ENCODE data around the gene SMURF1. TPM values are rescaled to one million over a fixed set of nuclear protein-coding genes. Genes with fewer than 3 reads are reported as not detected.
"Not testable (repeated sequence)": the region's sequence is repeated elsewhere in the genome, so short reads cannot be mapped to it uniquely, and the experiment has no call there.

SMURF1 gene
- total RNA-seq, 1 experiment from 2014 or later, result 27.2 TPM

DNA sequence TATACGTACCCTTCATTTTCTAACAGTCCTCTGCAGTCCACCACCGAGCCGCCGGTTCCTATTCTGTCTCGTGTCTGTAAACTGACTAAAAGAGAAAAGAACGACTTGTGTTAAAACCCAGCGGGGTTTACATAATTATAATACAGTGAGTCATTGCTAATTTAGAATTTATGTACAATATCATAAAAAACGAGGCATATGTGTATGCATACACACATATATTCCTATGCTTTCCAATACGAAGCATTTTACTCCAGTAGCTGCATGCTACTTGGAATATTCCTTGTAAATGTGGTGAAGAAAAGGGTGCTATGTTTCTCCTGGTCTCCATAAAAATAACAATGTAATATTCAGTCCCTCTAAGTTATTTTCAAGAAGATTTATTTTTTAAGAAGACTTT, 89.1 kb downstream of the SMURF1 start:
- DNase-seq (ENCODE audit: low read depth), result no peak

DNA sequence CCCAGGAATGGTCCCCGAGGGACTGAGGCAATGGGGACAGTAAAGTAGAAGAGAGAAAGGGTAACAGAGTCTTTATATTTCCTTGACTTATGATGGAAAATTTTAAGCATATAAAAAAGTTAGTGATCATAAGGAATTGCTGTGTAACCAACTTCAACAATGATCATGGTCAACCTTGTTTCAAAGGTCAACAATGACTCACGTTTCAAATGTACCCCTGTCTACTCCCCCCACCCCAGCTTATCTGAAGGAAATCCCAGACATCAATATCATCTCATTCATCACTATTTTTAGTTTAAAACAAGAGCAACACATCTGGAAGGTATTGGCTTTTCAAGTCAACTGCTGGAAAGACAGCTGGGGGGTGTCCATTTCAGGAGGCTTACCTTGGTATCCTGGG, 92.9 kb downstream of the SMURF1 start:
- DNase-seq (ENCODE audit: low read depth), result no peak

DNA sequence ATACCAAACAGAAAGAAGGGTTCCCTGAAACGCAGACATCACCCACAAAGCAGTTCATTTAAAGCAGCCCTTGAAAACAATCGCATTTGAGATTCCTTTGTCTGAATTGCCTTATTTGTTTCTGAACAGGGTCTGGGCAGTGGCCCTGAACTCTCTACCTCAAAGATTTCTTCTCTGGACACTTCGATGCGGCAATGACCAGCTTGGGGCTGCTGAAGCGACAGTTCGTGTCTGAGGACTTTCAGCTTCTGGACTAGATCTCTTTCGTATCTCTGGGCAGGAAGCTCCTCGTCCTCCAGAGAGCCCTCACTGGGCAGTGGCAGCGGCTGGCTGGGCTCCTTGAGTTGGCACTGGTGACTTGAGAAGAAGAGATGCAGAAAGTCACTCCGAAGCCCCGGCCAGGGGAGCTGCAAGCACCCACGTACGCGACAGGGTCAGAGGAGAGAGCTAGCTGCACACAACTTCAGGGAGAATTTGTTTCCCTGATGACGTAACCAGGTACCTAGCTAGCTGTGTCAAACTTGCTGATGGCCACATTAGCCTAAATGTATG, 96.3 kb downstream of the SMURF1 start:
- DNase-seq (ENCODE audit: low read depth), result no peak

DNA sequence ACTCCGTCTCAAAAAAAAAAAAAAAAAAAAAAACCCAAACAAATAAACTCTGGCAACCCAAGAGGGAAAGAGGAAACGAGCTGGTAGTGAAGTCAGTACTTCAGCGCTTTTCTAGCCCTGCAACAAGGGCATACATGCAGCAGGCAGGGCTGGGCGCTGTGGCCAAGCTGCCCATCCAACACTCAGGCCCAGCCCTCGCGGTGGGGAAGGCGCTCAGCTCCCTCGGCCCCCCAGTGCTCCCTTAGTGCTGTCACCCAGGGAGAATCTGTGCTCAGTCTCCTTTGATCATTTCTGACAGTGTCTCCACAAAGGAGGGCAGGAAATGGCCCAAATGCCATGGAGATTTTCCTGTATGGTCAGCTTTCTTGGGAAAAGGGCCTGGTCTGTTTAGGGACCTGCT, 97.2 kb downstream of the SMURF1 start:
- DNase-seq (ENCODE audit: low read depth), result no peak

DNA sequence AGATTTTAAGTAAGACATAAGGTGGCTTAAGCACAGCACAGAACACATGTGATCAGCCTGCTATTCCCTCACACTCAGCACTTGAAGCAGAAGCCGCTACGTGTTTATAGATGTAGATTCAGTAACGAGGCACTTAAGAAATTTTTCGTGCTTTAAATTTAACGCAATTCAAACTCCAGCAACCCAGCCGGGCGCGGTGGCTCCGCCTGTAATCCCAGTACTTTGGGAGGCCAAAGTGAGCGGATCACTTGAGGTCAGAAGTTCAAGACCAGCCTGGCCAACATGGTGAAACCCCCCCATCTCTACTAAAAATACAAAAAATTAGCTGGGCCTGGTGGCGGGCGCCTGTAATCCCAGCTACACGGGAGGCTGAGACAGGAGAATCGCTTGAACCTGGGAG, 97.6 kb downstream of the SMURF1 start:
- not testable (repeated sequence) for DNase-seq (ENCODE audit: low read depth)

DNA sequence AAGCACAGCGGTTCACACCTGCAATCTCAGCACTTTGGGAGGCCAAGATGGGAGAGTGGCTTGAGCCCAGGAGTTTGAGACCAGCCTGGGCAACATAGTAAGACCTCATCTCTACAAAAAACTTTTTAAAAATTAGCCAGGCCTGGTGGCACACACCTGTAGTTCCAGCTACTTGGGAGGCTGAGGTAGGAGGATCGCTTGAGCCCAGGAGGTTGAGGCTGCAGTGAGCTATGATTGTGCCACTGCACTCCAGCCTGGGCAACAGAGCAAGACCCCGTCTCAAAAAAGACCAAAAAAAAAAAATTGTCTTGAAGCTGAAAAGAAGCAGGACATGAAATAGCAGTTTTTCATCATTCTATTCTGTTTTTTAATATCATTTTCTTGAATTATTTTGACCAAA, 99.0 kb downstream of the SMURF1 start:
- DNase-seq (ENCODE audit: low read depth), result not testable (repeated sequence)

DNA sequence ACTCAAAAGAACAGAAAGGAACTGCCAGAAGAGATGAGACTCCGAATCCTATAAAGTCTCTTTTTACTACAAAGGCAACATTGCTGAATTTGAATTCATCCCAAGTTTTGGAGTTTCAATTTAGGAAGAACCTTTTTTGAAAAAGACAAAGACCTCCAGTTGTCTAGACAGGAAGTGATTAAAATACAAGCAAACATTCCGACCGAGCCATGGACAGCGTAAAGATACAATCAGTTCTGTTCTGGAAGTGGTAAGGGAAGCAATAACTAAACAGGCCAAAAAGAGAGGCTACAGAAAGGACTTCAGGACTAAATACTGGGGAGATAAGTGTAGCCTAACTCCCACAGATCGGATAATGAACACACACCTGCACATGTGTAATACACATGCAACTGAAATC, 101.0 kb downstream of the SMURF1 start:
- DNase-seq (ENCODE audit: low read depth), result no peak

DNA sequence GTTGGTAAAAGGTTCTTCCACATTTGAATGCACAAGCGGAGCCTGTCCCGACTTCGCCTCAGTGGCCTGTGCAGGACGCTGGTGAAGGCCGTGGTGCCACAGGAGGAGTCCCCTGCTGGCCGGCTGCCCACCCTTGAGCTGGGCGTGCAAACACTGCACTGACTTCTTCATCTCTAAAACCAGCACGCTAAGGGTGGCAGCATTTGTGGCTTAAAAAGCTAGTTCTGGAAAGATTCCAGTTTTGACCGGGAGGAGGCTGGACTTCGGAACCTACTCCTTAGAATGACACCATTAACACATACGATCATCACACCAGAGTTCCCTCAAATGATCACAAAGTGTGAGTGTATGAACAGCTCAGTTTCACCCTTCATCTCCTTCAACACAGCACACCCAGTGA, 102.4 kb downstream of the SMURF1 start:
- DNase-seq (ENCODE audit: low read depth), result no peak

DNA sequence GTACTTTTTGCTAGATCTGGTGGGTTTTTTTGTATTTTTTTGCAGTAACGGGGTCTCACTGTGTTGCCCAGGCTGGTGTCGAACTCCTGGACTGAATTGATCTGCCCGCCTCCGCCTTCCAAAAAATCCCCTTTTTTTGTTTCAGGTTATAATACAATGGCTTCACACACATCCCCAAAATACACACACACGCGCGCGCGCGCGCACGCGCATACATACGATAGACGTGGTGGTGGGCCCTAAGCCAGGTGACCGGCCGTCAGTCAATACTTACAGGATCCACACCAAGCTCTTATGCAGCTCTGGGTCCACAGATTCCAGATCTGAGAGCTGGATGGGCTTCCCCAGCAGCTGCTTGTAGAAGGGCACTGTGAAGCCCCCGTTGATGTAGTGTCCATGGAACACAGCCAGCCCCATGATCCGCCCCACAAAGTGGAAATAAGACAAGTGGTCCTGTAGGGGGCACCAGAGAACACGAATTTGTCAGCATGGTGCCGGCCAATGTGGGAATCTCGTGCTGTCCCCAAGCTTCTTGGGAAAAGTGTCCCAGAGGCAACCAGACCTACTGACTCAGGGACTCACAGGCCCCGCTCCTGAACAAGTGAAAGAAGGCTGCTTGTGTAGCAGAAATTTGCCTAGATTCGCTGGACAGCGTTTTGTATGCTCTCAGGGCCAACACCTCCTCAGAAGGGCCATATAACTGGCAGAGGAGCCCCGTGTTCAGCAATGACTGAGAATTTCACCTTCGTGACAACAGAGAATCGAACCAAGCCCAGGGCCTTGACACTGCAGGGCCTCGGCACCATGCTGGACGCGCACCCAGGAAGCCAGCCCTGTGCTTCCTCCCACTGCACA, 103.6 kb downstream of the SMURF1 start:
- DNase-seq (ENCODE audit: low read depth), result peak; percentile 71

DNA sequence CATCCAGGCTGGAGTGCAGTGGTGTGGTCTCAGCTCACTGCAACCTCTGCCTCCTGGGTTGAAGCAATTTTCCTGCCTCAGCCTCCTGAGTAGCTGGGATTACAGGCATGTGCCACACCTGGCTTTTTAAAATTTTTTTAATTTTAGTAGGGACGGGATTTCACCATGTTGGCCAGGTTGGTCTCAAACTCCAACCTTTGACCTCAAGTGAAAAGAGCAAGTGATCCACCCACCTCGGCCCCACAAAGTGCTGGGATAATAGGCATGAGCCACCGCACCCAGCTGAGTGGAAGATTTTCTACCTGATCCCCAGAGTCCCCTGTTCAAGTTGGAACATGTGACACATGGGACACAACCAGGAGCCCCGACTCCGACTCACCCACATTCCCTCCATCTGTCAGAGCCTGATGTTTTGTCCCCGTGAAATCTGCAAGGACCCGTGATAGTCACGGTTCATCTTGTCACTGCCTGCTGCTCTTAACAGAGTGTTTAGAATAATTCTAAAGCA, 104.5 kb downstream of the SMURF1 start:
- DNase-seq (ENCODE audit: low read depth), result no peak

DNA sequence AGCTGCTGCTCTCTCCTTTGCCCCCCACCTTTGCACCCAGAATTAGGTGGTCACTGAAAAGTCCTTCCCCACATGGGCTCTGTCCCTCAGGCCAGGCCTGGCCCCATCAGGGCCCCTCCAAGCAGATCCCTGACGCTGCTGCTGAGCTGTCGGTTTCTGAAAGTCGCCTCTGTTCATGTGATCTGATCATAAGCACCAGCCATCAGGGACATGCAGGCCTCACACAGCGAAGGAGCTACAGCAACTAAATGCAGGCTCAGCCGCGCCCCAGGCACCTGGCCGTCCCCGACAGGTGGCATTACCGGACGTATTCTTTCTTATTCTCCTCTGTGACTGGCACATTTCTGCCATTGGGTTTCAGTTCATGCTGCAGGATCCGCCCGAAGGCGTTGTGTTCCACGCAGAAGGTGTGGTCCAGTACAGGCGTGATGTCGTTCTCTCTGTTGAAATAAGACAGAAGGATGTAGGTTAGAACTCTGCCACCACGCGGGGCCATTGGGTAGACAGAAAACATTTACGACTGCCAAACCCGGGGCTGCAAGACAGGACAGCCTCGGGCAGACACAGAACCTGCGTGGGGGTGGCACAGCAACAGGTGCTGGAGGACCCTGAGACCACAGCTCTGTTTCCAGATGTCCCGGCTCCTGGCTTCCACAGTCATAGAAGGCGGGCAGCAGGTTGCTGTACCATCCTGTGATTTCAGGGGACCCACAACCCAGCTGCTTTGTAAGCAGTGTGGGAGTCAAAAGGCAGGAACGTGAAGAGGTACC, 105.6 kb downstream of the SMURF1 start:
- no peak for DNase-seq (ENCODE audit: low read depth)

DNA sequence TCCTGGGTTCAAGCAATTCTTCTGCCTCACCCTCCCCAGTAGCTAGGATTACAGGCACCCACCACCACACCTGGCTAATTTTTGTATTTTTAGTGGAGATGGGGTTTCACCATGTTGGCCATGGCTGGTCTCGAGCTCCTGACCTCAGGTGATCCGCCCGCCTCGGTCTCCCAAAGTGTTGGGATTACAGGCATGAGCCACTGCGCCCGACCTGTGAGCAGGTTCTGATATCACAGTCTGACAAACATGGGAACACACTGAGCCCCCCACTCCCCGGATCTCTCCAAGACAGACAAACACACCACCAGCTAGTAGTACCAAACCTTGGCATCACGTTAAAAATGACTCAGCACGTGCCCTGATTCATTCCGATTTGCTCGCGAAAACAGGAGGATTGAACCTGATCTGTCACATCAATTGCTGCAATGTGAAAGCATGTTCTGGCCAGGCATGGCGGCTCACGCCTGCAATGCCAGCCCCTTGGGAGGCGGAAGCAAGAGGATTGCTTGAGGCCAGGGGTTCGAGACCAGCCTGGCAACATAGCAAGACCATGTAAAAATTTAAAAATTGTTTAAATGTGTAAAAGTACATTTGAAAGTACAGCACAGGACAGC, 106.5 kb downstream of the SMURF1 start:
- peak; percentile 20 for DNase-seq (ENCODE audit: low read depth)

DNA sequence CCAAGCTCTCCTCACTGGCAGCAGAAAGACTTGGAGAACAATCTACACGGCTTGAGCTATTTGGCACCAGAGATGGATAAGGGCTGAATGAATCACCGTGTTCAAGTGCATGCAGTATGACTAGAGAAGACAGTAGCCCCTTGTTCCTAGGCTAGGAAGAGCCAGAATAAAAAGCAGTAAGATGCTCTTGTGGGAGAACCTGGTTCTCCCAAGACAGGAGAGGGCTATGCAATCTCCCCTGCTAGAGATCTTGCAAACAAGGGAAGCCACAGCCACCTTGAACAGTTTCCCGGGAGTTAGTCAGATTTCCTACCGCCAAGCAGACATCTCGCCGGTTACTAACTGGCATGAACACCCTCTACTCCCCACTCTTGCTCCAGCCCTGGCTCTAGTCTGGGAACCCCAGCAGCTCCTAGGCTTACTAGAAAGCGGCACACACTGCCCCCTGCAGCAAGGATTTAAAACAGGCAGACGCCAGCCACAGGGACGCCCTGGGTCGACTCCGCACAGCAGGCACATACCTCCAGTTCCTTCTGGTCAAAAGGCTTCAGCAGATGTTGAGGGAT, 107.3 kb downstream of the SMURF1 start:
- peak; percentile 63 for DNase-seq (ENCODE audit: low read depth)

DNA sequence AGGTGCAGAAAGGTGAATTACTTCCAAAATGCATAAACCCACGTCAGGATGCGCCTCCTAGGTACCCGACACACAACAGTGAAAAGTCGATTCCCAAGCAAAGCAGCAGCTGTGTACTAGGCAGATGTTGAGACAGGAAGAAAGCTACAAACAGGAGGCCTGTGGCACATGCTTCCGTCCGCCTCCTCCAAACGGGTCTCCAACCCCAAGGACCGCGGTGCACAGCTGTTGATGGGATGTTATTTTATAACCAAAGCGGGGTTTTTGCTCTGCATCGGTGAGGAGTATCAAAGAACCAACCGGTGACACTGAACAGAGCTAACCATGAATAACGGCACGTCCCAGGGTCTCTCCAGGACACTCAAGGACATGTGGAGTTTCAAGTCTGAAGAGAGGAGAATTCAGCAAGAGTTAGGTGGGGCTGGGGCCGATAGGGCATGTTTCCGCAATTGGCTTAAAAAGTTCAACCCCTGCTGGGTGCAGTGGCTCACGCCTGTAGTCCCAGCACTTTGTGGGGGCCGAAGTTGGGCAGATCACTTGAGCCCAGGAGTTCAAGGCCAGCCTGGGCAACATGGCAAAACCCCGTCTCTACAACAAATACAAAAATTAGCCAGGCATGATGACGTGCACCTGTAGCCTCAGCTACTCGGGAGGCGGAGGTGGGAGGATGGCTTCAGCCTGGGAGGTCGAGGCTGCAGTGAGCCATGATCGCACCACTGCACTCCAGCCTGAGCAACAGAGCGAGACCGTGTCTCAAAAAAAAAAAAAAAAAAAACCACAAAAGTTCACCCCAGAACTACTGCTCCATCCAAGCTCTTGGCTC, 108.0 kb downstream of the SMURF1 start:
- DNase-seq (ENCODE audit: low read depth), result no peak

DNA sequence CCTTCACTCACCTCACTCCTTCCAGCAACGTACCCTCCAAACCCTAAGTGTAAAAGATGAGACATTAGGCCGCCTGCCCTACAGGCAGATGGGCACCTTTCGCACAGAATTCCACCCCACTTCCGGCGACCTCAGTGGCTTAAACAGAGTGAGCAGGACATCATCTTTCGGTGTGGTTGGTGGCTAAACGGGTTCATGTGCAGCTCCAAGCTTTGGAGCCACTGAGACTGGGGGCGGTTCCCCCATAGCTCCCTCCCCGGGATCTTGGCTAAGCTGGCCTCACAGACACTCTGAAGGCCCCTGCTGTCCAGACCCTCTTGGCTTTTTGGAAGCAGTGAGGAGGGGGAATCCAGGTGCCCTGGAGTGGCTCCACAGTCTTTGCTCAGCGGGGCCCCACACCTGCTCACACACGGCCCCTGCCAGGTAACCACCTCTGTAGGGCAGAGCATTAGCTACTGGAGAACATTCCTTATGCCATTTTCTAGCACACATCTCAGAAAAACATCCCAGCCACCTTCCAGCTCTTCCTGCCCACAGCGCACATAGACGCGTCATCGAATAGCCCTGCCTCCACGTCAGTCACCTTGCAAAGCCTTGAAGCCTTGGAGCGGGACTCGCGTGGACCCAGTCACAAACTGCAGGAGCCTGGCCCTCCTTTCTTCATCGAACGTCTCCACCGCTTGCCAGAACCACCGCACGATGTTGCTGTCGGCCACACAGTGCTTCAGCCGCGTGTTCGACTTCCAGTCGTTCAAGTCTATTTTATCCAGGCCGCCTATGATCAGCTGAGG, 108.8 kb downstream of the SMURF1 start:
- DNase-seq (ENCODE audit: low read depth), result no peak

DNA sequence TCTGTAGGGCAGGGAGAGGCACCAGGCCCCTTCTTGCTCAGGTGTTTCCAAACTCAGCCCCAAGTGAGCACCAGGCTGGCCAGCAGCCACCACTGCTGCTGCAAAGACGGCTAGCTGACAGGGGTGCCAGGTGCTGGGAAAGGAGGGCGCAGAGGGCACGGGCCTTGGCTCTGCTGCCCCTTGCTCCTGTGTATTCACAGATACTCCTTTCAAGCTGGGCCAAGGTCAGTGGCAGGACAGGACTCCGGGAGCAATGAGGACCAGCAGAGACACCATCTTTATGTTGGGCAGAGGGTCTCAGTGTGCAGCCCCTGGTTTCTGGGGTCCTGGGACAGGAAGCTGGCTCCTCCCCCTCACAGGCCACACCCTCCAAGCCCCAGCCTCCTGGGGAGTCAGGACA, 110.1 kb downstream of the SMURF1 start:
- DNase-seq (ENCODE audit: low read depth), result no peak

DNA sequence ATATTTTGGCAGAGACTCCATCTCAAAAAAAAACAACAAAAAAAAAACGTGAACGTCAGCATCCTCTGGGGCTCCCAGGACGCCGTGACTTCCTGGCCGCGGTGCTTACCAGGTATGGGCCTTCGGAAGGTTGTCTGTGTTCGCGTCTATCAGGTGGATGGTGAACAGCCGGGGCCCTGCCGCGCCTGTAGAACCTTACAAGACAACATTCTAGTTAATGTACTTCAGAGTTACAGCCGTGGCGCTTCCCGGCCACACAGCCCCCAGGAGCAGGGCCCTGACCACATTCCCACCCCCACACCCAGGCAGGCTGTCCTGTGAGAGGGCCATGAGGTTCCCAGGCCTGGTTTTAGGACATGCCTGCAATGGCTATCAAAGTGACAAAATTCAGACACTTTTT, 111.0 kb downstream of the SMURF1 start:
- DNase-seq (ENCODE audit: low read depth), result no peak

DNA sequence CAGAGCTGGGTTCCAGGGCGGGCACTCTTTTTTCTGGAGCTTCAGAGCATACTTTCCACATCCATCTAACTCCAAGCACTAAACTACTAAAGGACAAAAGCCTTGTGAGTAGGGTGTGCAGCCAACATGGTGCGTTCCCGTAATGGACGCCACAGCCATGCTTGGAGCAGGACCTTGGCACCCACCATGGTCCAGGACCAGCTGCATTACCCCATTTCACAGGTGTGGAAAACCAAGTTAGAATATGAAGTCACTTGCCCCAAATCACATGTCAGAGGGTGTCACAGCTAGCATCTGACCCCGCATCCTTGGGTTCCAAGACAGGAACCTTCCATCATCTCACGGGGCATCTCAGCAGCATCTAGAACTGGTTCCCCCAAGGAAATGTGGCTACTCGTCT, 112.4 kb downstream of the SMURF1 start:
- DNase-seq (ENCODE audit: low read depth), result no peak

DNA sequence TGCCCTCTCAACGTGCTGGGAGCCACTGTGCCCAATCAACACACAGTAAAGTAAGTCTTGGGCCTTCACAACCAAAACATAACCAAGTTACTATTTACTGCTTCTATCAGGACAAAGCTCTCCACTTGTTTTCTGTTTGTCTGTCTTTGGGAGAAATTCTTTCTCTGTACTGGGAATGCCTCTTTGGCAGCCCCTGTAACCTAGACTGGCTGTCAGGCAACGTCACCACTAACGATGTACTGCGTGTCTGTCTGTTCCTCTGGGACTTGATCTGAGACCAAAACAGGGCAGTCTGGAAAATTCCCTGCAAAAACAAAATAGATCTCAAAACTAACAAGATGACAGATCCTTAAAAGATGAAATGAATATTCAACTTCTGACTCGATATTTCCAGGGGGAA, 113.0 kb downstream of the SMURF1 start:
- DNase-seq (ENCODE audit: low read depth), result no peak

DNA sequence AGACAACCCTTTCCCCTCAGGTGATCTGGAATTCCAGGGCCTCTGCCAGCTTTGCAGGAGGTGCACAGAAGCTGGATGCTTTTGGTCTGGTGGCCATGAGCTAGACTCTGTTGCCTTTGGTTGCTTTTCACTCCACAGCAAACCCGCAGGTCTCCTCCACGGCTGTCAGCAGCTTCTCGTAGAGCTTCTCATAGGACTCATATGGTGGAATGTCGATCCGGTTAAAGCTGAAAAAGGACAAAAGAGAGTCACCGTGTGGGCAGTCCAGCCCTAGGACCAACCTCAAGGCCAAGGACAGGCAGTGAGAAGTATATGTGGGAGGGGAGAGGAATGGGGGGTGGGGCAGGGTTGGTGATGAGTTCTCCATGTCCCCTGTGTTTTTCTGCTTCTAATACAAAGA, 113.5 kb downstream of the SMURF1 start:
- DNase-seq (ENCODE audit: low read depth), result no peak

Data from HT1080 (cell line).